HK-2 (cell line): ENCODE measurements around the gene FGFR2.

ENCODE experiments used
- DNase-seq: peaks from one replicate; pipeline ENCODE4 v3.0.0-alpha.2; 2018; ENCODE audit not compliant: unreplicated experiment

The FGFR2 gene

DNA sequence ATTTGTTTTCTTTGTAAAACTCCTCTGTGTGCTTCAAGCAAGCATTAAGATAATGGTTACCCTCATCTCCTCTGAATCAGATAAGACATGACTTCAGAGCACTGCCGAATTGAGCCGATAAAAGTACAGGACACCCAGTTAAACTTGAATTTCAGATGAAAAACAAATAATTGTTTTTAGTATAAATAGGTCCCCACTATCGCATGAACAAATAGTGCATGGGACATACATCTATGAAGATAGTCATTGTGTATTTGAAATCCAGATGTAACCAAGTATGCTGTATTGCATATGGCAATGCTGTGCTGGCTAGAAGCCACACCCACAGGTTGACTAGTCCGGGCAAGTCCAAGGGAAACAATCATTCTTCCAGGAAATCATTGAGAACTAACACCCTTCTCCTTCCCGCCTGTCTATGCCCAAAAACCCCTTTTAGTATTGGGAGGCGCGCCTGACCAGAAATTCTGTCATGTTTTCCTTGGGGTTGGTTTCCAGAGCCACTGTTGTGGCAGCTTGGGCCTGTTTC, 12.6 kb upstream of the FGFR2 start:
- DNase-seq: no peak

DNA sequence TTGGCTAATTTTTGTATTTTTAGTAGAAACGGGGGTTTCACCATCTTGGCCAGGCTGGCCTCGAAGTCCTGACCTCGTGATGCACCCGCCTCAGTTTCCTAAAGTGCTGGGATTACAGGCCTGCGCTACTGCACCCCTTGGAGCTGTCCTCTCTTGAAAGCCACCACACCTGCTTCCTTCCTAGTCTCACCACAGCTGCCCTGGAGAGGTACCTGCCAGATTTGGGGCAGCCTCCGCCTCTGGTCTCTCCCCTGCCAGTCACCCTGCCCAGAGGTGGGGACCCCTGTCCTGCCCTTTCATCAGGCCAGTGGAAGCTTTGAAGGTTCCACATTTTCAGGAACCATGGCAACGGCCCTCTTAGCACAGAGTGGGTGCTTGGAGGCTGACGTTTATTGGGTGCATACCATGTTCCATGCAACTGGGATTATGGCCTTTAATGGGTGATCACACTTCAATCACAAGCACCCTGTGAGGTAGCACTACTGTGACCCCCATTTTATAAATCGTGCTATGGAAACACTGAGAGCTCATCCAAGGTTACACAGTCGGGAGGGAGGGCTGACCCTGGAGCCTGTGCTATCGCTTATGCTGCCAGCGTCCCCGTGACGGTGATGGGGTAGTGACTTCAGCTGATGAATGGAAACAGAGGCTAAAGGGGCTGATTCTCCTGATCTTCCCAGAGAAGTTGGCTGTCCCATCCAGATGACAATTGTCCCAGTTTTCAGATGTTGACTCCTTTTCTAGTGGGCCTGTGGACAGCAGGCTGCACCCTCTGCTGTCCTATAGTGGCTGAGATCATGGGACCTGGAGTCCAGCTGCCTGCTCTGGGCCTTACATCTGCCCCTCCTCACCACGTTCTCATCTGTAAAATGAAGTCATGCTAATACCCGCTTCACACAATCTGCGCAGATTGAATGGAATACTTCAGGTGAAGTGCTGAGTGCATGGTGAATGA, 11.5 kb upstream of the FGFR2 start:
- DNase-seq: no peak

DNA sequence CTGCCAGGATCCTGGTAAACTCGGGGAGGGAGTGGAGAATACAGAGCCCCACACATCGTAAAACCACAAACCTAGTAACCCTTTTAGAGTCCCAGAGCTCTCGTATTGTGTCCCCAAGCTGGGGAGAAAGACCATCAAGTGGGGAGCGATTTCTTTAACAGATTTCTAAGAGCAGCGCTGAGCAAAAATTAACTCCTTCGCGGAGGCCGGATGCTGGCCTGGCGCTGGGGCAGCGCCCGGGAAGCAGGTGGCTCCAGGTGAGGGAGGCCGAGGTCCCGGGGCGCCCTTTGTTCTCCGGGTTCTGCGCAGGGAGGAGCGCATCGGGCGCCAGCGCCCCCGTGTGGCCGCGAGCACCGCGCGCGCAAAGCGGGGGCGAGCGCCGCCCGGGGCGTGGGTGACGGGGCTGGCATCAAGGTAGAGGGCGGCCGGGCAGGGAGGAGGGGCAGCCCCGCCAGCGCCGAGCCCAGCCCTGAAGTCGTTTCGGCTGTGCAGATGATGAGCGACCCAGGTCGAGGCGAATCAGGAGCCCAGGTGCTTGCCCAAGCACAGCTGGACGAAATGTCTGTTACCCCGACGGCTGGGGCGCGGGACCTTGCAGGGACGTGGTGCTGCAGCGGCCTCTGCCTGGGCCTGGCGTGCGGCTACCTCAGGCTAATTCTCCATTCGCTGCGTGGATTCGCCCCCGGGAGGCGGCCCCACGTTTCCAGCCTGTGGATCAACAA, 10.4 kb upstream of the FGFR2 start:
- peak; percentile 58 for DNase-seq

GRCh38 chr10:121607310-121608055, 9.2 kb upstream of the FGFR2 start:
- DNase-seq: no peak

GRCh38 chr10:121605708-121606107, 7.5 kb upstream of the FGFR2 start:
- DNase-seq: no peak

DNA sequence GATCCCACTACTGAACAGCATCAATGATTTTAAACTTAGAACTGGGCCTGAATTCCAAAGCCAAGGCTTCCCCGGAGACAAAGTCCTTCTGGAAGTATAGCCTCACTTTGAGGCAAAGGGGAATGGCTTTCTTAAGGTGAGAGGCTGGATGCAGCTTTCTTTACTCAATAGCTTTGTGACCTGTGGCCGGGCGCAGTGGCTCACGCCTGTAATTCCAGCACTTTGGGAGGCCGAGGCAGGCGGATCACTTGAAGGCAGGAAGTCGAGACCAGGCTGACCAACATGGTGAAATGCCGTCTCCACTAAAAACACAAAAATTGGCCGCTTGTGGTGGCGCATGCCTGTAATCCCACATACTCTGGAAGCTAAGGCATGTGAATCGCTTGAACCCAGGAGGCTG, 3.2 kb upstream of the FGFR2 start:
- no peak for DNase-seq

- no peak for DNase-seq
Measured at GRCh38 chr10:121600611-121601010, 2.4 kb upstream of the FGFR2 start.

DNA sequence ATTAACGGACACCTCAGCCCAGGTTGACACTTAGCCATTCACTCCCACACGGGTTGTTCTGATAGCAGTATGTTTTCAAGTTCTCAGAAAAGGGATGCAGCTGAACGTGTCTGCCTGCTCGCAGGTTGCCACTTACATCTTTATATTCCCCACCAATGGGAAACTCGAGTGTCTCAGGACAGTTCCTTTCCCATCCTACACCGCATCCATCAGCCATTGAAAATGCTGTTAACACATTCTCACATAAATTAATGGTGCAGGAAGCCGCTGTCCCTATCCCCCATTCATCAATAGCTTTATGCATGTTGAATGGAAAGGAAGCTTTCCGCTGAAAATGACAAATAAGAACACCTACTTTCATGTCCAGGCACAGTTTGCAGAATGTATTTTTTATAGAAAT, 1.7 kb upstream of the FGFR2 start:
- DNase-seq: no peak

DNA sequence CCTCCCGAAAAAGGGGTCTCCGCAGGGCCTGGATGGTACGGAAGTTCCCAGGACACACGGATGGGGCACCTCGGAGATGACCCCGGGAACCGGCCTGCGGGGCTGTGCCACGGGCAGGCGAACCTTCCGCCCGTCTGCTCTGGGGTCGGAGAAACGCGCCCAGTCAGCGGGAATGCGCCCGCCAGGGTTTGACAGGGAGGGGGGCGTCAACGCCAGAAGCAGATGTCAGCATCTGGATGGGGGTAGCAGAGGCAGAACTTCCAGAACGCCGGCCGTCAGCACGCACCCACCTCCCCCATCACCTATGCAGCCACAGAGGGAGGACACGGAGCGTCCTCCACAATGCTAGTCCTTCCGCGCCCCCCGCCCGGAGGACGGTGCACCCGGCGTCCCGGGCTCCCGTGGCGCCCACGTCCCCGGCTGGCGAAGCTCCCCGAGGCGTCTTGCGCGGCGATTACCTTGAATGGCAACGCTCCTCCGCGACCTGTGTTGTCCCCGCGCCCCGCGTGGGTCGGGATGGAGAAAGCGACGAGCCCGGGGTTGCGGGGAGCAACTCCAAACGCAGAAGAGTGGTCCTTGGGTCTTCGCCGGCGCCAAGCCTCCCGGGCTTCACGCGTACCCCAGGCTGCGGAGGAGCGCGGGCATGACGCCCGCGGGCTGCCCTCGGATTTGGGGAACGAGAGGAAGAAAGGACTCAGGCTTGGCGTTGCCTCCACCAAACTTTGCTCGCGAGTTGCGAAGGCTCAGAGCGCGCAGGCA, 561 bp downstream of the FGFR2 start:
- DNase-seq: no peak

DNA sequence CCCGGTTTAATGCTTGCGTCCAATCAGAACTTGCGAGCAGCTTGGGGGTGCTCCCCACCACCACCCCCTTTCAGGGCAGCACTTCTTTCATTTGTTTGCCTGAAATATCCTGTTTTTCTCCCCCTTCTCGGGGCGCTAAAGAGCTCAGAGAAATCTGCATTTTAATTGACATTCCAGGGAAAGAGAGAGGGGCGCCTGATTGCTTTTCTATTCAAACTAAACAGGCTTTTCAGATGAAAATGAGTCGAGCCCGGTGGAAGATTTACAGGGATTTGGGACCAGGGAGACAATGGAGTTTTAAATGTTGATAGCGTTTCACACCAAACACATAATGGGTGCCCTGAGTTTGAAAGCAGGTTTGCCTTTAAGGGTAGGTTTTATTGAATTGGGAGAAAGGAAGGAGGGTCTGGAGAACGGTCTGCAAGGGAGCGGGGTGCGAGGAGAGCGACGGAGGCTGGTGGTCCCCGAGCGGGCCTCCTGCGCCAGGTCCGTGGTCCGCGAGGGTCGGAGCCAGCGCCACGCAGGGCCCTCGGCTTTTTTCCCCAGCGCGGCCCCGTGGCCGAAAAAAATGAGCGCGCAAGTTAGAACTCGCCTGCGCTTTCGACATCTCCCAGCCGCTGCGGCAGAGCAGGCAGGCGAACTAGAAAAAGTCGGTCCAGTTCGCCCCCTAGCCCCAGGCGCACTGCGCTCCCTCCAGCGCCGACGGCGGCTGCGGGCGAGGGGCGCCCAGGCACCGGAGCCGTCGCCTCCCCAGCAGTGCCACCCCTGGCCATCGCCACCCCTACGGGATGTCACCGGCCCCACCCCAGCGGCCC, 1.3 kb downstream of the FGFR2 start:
- no peak for DNase-seq

DNA sequence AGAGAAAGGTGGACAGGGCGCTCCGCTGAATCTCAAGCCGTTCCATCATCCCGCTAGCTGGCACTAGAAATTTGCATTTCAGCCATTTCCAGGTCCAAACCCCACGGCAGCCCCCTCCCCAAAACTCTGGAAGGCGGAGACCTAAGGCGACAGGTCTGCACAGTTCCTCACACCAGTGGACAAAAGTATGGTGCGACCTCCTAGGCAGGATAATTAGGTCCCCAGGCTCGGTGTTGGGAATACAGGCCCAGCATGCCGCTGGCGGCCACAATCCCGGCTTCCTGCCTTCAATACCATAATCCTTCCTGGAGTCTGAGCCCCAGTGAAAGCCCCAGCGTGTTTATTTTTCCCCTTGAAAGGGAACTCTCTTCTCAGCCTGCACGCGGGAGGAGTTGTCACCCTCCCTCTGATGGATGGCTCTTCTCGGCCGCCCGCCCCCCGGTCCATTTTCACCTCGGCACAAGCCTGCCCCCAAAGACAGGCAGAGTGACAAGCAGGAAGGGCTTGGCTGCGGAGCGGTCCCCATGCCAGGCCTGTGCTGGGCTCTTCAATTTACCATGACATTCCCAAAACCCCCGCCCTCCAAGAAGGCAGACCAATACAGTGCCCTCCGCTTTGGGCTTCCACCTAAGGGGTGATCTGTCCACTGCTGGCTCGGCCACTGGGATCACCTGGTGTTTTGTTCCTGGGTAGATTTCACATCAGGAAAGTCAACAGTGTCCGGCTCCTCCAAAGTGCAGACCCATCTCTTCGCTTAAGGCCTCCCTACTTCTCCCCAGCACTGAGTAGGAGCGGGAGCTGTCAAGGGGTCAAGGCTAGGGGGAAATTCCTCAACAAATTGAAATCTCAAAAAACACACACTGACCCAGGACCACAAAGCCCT, 2.2 kb downstream of the FGFR2 start:
- DNase-seq: no peak

- DNase-seq: no peak
Measured at GRCh38 chr10:121595351-121595805, 2.9 kb downstream of the FGFR2 start.

GRCh38 chr10:121594623-121595350, 3.5 kb downstream of the FGFR2 start:
- DNase-seq: no peak

DNA sequence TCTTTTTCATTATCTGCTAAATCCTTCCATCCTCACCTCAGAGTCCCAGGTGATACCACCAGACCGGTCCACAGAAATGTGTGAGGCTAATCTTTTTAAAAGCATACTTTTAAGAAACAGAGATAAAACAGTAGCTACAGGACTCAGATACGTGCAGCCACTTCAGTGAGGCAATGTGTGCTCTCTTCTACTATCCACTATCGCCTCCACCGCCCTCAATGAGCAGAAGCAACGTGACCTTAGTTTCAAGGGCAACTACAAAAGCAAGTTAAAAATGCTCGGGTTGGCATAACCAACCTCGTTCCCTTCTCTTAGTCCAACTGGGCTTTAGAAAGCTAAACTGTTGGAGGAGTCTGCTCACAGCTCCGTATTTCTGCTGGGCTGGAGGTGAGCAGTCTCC, 4.2 kb downstream of the FGFR2 start:
- DNase-seq: no peak

DNA sequence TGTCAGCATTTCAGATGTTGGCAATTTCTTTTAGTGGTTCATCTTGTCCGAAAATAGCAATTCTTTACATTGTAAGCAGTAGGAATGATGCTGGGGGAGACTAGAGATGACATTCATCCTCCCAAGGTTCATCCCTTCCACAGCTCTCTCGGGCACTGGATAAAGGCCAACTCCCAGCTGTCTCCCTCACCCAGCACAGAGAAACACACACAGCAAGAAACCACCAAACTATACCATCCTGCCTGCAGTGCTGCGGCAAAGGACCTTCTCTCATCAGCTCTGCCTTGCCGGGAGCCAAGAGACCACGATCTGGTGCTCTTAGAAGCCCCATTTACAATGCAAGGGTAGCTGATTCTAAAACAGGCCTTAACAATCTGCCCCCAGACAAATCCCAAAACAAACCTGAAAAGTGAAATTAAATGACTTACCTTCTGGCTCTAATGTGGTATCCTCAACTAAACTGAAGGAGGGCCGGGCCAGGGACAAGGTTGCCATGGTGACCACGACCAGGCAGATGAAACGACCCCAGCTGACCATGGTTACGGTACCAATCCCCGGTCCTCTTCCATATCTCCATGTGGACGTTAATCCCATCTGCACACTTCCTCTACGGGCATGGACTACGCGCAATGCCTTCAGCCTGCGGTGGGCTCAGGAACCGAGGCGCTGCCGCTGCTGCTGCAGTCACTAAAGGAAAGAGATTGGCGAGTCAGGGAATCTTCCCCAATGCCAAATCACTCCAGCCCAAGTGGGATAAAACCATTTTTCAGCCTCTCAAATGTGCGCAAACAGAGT, 4.8 kb downstream of the FGFR2 start:
- no peak for DNase-seq

DNA sequence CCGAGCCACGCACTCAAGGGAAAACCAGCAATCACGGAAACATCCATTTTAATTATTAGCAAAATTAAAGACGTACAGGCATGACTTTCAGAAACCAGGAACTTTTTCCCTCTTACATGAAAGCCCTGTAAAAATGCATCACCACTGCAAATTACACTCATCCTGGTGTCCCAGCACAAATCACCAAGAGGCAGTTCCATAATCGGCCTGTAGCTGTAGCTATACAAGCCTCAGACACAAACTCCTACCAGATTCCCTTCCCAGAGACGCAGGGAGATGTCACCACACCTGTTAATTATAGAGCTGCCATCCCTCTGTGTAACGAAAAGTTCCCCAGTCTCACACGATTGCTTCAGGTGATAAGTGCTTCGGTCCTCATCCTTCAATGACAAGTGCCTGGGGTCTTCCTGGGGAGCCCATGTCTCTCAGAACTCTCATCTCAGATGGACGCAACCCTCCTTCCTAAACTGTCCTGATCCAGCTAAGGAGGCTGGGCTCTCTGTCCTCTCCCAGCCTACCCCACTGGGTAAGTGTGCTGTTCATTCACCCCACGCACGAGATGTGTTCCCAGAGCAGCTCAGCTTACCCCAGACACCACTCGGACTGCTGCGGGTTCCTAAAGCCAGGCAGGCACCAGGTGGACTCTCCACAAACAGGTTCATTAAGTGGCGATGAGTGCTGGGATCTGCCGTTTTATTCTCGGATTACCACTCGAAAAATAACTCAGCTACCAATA, 5.9 kb downstream of the FGFR2 start:
- no peak for DNase-seq

- no peak for DNase-seq
Measured at GRCh38 chr10:121591186-121591585, 7.1 kb downstream of the FGFR2 start.
